BJ (cell line): ENCODE measurements around the gene FUT8. TPM values are rescaled to one million over a fixed set of nuclear protein-coding genes. Genes with fewer than 3 reads are reported as not detected.

Experiments
- CTCF ChIA-PET: fragments of 350-600 bp; formaldehyde crosslinking; extraction: SDS; loops from one replicate; lab custom pipeline; 2021; ENCODE audit warnings: antibody characterized with exemption, inconsistent platforms; lab: Yijun Ruan, JAX
- POLR2A ChIA-PET: fragments of 300-600 bp; sonication (Branson Sonifier 250); formaldehyde crosslinking; extraction: SDS; loops from one replicate; lab custom pipeline; 2021; ENCODE audit warnings: antibody characterized with exemption; lab: Charles Lee
- DNase-seq: peaks from one replicate; pipeline ENCODE4 v3.0.0-alpha.2; 2011; ENCODE audit warnings: low read depth
- H3K27me3 ChIP-seq: 2 replicates; pipeline ENCODE4 v1.6.0; 2011; ENCODE audit warnings: low read length; ENCODE audit not compliant: control insufficient read depth, insufficient read depth
- H3K36me3 ChIP-seq: 2 replicates; pipeline ENCODE4 v1.5.1; 2011; ENCODE audit warnings: low read length; ENCODE audit not compliant: control insufficient read depth, insufficient read depth
- H3K4me3 ChIP-seq: 2 replicates; pipeline ENCODE4 v1.5.1; 2011; ENCODE audit warnings: low read depth, mild to moderate bottlenecking, control low read depth, low read length
- CTCF ChIP-seq: IDR thresholded peaks from 2 replicates; pipeline ENCODE4 v1.5.1; 2011; ENCODE audit warnings: low read depth, mild to moderate bottlenecking, control low read depth, inconsistent platforms, low read length, moderate library complexity; ENCODE audit not compliant: insufficient read depth
- polyA plus RNA-seq: library from polyadenylated mRNA; depleted of rRNA; stranded (reverse); fragments of >200 nt; gene quantifications from 2 replicates; pipeline ENCODE4 v1.2.3, GENCODE V29; 2011

FUT8 gene
- polyA plus RNA-seq, 1 experiment, result 14.7 TPM

GRCh38 chr14:65771271-65771670 is 358.7 kb downstream of the FUT8 start:
- CTCF ChIA-PET, result interaction anchor here (0.8 to 1.2 kb wide), 2 partner anchors 19 to 105 kb away, joined by 3 to 4 read pairs; no protein-coding TSS in a partner anchor
- Histone ChIP-seq H3K36me3 (no peaks in the 10 kb centered on the region), H3K4me3 (no peak overlapping the region), H3K27me3 (no peaks in the 10 kb centered on the region)
- no peak for TF ChIP-seq CTCF
- DNase-seq, result no peak
- POLR2A ChIA-PET, result no interaction called here

- no peaks in the 10 kb centered on the region for H3K36me3 ChIP-seq
- H3K4me3 ChIP-seq, result no peak overlapping the region
- no peak for TF ChIP-seq CTCF
- POLR2A ChIA-PET, result no interaction called here
- CTCF ChIA-PET, result interaction anchor here (1.1 kb wide), 1 partner anchor 13 kb away, joined by 4 read pairs; no protein-coding TSS in a partner anchor
- no peak for DNase-seq
- H3K27me3 ChIP-seq, result no peaks in the 10 kb centered on the region
These were observed 359.9 kb downstream of the FUT8 start for GRCh38 chr14:65772466-65772865.

- no peak overlapping the region for H3K4me3 ChIP-seq
- DNase-seq, result no peak
- CTCF ChIA-PET, result interaction anchor here (0.9 to 1.1 kb wide), 2 partner anchors 14 to 357 kb away, joined by 3 to 4 read pairs; no protein-coding TSS in a partner anchor
- no peaks in the 10 kb centered on the region for H3K27me3 ChIP-seq
- TF ChIP-seq CTCF, result no peak
- no peaks in the 10 kb centered on the region for H3K36me3 ChIP-seq
- POLR2A ChIA-PET, result no interaction called here
These were observed 360.5 kb downstream of the FUT8 start for GRCh38 chr14:65772921-65773574.

GRCh38 chr14:65774041-65774440 is 361.5 kb downstream of the FUT8 start:
- no peak overlapping the region for H3K4me3 ChIP-seq
- no peak for DNase-seq
- ChIA-PET CTCF (no interaction called here), POLR2A (no interaction called here)
- no peak for TF ChIP-seq CTCF
- H3K36me3 ChIP-seq, result no peaks in the 10 kb centered on the region
- H3K27me3 ChIP-seq, result no peaks in the 10 kb centered on the region

- H3K36me3 ChIP-seq, result no peaks in the 10 kb centered on the region
- no peak for TF ChIP-seq CTCF
- H3K27me3 ChIP-seq, result peaks cover 1% of the 10 kb centered on the region; the same call in 1 of the 2 replicates
- no peak for DNase-seq
- no peak overlapping the region for H3K4me3 ChIP-seq
- CTCF ChIA-PET, result no interaction called here
- POLR2A ChIA-PET, result no interaction called here
These were observed 363.8 kb downstream of the FUT8 start for GRCh38 chr14:65776193-65776852.
